Measurements from ENCODE around the gene RAD51B.

Gene RAD51B

DNA sequence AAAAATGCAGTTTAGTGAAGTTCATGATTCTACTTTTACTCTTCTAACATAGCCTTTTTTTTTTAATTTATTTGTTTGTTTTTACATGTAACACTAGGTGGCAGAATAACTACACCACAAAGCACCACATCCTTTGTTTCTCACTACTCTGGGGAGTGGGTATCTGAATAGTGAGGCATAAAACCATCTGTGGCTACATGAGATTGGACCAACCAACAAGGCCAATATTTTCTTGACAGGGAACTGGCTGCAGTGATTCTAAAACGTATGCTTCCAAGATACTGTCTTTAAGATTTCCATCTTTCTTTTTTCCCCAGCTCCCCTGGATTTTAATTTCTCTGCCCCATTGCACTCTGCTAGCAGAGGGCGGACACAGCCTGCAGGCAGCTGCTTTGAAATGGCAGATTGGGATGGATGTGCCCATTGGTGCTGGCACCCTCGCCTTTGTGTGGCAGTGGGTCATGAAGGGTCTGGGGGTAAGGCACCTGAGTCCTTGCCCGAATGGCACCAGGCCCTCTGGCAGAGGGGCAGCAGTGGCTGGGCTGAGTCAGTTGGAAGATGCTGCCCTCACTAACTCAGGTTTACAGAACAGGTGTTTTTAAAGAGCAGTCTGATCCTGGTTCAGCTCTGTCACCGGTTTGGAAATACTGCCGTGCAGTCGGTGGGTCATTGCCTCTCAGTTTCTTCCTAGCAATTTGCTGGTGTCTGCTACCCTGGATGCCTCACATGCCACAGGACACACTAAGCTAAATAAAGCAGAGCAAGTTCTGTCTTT is 429.1 kb downstream of the RAD51B start:
- peak; percentile 54; the same call in 1 of the 2 replicates for TF ChIP-seq CTCF (IDR thresholded peaks at IDR 0.05)

- TF ChIP-seq CTCF (IDR thresholded peaks at IDR 0.05) = no peak
Observed at GRCh38 chr14:68249661-68250451, 430.3 kb downstream of the RAD51B start.

- TF ChIP-seq CTCF (IDR thresholded peaks at IDR 0.05) = no peak
Observed at GRCh38 chr14:68250927-68251768, 431.6 kb downstream of the RAD51B start.

DNA sequence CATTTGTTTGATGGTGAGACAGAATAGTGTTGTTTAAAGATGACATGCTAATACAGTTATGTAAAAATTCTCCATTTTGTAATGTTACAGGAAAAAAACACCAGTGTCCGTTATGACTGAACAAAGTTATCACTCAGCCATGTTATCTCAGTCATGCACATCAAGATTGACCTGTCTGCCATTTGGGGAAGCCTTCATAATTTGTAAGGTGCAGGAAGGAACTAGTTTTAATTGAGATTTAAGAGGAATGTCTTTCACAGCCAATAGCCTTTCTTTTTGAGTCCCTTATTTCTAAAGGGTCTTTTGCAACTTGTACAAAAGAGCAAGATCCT is 432.2 kb downstream of the RAD51B start:
- no peak for TF ChIP-seq CTCF (IDR thresholded peaks at IDR 0.05)

GRCh38 chr14:68253160-68253780 is 433.7 kb downstream of the RAD51B start:
- TF ChIP-seq CTCF (IDR thresholded peaks at IDR 0.05) = no peak

DNA sequence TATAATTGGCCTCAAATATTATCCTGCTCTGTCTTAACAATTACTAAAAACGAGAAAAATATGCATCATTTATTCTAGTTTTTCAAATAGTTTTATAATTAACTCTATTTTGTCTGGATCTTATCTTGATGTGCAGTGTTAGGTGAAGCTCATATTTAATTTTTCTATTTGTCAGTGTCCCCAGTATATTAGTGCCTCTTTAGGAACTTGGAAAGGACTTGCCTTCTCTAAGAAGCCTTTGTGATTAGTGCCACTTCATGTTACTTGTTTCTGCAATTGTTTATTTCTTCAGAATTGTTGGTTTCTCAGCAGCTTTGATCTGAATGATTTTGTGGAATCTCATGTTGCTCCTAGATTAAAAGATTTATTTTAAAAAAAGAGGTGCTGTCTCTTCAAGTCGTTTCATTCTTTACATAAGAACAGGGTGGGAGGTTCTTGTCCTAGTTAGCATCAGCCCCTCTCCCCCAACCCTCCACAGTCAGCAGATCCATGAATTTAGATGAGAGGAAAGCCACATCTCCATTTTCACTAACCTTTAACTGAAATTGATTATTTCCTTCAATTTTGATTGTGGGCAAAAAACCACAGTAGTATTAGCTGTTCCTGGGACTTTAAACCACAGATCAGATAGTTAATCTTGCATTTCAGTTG is 434.4 kb downstream of the RAD51B start:
- no peak for TF ChIP-seq CTCF (IDR thresholded peaks at IDR 0.05)
